Forelimb muscle (tissue), 1 donor: ENCODE data around the gene ABCA7. TPM values are rescaled to one million over a fixed set of nuclear protein-coding genes. Genes with fewer than 3 reads are reported as not detected.

Experiments
- DNase-seq: peaks from one replicate; pipeline ENCODE4 v3.0.0-alpha.2; 2013; ENCODE audit warnings: low read depth
- polyA plus RNA-seq: library from polyadenylated mRNA; unstranded; fragments of 120-200 nt; gene quantifications from one replicate; pipeline ENCODE4 v1.2.1, GENCODE V29; 2013; ENCODE audit not compliant: insufficient read length

The ABCA7 gene
- polyA plus RNA-seq, 1 donor, result 20.6 TPM

DNA sequence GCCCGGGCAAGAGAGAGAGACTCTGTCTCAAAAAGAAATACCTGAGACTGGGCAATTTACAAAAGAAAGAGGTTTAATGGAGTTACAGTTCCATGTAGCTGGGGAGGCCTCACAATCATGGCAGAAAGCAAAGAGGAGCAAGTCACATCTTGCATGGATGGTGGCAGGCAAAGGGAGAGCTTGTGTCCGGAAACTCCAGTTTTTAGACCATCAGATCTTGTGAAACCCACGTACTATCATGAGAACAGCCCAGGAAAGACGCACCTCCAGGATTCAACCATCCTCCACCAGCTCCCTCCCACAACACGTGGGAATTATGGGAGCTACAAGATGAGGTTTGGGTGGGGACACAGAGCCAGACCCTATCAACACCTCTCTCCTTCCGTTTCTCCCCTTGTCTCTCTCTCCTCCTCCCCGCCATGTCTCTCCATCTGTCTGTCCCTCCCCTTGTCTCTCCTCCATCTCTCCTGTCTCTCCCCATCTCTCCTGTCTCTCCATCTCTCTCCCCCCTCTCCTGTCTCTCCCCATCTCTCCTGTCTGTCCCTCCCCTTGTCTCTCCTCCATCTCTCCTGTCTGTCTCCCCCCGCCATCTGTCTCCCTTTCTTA is 45.2 kb downstream of the ABCA7 start:
- no peak for DNase-seq

DNA sequence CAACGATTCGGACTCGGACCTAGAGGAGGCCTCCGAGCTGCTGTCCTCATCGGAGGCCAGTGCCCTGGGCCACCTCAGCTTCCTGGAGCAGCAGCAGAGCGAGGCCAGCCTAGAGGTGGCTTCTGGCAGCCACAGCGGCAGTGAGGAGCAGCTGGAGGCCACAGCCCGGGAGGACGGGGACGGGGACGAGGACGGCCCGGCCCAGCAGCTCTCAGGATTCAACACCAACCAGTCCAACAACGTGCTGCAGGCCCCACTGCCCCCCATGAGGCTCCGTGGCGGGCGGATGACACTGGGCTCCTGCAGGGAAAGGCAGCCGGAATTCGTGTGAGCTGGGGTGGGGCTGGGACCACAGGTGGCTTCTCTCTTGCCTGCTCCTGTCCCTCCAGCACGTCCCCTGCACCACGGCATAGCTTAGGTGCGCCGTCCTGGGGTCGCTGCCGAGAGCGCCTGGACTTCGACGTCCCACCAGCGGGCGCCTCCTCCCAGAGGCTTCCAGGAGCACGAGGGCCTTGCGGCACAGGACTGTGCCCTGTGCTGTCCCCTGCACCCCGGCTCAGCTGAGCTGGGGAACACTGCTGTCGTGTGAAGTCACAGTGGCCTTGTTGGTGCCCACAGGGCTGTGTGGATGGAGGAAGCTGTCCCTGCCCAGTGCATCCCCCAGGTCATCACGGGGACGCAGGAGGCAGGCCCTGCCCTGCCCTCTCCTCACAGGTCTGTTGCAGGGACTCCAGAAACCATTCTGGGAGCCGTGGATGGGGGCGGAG is 46.0 kb downstream of the ABCA7 start:
- DNase-seq, result no peak

DNA sequence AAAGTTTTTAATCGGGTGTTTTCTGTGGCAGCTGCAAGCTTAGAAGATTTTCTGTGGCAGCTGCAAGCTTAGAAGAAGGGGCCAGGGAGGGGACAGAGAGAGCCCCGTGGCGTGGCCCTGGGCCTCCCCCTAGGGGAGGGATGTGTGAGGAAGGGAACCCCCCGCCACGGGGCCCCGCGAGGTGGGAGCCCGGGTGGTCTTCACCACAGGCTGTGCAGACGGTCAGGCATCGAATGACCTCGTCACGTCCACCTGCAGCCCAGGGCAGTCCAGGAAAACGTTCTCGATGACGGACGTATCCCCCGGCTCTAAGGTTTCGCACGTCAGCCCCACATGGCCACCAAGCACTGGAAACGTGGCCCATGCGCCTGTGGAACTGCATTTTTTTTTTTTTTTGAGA is 46.7 kb downstream of the ABCA7 start:
- DNase-seq, result no peak

DNA sequence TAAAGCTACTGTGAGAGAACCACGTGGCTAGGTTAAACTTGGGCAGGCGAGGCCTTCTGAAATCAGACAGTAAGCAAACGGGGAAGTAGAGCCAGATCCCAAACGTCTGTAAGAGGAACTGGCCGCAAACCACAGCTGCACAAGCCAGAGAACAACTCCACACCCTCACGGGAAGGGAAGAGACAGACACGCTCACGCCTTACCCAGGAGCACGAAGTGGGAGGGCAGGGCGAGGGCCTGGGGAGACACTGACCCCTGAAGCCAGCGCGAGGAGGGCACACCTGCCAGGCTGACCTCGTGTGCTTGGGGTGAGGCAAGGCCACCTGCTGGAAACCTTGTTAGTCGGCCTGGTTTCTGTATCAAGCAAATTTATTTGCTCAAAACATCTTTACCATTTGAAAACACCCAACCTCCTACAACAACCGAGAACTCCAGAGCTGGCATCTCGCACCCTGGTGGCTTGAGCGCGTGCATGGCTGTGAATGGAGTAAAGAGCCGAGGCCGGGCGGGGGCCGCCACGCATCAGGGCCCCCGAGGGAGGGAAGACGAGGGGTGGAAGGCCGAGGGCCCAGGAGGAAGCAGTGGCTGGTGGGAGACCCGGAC is 48.0 kb downstream of the ABCA7 start:
- peak; percentile 53 for DNase-seq

DNA sequence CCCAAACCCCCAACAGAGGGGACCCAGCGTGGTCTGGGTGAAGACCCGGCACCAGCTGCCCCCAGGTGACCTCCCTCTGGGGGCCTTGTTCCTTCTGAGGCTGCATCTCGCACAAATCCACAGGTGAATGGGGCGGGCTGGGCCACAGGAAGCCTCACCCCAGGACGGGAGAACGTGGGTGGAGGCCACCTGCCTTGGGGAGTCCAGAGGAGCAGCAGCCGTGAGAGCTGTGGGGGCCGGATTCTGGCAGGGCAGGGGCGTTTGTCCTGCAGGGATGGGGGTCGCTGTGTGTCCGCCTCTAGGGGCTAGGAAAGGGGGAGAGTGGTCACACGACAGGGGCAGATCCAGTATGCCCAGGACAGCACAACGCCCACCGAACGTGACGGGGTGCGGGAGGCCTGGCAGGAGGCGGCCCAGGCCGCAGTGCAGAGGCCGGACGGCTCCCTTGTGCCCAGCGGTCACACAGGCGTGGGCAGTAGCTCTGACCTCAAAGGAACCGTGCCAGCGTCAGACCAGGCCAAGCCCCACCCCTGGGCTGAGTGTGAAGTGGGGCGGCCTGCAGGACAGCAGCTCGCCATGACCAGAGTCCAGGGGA is 48.6 kb downstream of the ABCA7 start:
- DNase-seq, result no peak

DNA sequence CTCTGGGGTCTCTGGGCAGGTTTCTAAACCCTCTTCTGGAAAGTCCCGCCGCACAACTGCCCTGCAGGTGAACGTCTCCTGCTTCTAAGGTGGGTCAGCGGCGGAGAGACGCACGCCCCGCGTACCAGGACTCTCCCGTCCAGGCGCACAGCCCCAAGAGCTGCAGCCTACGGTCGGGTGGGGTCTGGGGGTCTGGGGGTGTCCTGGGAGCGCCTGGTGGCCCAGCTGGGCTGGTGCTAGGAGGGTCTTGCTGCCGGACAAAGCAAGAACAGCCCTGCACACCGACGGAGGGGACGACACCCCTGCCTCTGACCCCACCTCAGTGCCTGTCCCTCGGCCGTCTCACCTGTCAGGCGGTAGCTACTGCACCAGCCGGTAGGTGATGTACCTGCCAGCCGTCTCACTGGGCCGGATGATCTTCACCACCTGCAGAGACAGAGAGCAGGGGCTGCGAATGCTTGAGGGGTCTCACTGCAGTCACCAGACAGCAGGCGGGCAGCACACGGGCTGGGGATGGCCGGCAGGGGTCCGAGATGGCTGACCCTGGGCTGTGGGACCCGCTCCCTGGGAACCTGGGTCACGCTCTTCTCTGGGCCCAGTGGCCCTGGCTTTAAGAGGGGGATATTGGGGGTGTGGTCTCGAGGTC is 49.3 kb downstream of the ABCA7 start:
- no peak for DNase-seq

DNA sequence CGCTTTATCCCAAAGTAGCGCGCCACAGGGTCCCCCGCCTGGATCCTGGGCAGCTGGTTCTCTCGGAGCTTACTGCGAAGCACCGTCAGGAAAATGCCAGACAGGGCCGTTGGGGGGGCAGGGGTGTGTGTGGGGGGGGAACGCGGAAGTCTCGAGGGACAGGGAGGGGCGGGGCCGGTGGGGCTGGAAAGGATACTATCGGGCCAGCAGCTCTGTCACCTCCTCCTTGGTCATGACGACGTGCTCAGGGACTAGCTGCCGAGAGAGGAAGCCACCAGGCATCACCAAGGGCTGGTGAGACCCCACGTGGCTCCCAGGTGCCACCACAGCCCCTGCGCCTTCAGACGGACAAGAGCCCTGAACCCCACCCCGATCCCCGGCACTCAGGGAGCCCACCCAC is 50.0 kb downstream of the ABCA7 start:
- no peak for DNase-seq

DNA sequence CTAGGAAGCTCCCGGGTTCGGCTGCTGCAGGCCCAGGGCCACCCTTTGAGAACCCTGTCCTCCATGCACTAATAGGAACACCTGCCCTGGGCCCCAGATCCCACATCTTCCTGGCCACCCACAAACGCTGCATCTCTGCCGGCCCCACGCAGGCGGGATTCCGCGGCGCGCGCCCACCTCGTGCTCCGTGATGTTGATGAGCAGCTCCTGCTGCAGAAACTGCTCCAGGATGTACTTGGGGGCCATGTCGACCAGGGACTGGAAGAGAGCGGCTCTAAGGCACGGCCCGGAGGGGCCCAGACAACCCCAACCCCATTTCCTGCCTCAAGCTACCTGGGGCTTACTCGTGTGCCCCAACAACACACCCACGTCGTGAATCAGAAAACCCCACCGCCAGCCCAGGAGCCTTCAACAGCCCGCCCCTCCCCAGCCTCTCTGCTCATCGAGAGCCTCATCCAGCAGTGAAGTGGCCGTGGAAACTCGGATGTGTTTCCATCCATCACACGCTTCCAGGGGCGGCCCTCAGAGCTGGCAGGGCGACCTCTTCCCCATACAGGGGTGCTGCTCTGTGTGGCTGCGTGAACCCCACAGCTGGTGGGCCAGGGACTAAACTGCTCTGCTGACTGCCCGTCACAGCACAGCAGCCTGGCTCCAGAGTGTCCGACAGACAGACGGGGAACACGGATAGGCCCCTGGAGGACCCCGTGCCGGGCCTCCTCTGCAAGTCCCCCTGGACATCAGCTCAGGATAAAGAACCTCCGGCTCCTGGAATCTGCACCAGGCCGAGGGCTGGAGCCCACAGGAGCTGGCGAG is 51.0 kb downstream of the ABCA7 start:
- no peak for DNase-seq

DNA sequence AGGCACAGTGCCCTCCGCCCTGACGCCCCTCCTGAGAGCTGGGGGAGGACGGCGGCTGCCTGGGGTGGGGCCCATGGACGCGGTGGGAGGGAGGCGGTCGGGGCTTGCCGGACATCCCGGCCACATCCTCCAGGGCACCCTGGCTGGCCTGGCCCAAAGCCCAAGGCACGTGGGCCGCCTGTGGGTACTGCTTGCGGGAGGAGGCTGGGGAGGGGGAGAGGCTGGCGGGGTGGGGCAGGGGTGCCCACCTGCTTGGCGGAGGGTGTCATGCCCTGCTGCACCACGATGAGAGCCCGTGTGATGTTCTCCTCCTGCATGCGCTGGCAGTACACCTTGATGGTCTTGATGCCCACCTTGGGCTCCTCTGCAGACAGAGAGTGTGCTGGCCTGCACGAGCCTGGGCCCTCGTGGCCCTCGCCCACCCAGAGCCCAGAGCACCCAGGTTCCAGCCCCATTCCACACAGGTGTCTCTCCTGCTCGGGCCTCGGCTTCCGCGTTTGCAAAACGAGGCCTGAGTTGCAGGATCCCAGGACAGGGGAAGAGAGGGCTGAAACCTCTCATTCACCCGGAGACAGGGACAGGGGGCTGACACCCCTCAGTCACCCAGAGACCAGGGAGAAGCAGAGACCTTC is 51.8 kb downstream of the ABCA7 start:
- DNase-seq, result no peak

DNA sequence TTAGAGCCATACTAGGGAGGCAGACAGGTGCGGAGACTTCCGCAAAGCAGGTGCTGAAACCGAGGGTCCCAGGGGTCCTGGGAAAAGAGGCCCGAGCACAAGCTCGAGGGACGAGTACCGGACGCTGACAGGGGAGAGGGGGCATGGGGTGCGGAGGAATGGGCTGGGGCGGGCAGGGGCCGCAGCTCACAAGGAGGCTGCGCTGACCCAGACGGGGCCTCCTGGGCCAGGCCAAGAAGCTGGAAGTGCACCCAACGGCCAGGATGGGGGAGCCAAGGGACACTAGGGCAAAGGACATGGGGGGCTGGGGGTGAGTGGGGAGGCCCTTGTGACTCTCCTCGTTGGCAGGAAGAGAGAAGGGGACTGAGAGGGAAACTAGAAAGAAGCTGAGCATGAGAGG is 53.4 kb downstream of the ABCA7 start:
- DNase-seq, result no peak

DNA sequence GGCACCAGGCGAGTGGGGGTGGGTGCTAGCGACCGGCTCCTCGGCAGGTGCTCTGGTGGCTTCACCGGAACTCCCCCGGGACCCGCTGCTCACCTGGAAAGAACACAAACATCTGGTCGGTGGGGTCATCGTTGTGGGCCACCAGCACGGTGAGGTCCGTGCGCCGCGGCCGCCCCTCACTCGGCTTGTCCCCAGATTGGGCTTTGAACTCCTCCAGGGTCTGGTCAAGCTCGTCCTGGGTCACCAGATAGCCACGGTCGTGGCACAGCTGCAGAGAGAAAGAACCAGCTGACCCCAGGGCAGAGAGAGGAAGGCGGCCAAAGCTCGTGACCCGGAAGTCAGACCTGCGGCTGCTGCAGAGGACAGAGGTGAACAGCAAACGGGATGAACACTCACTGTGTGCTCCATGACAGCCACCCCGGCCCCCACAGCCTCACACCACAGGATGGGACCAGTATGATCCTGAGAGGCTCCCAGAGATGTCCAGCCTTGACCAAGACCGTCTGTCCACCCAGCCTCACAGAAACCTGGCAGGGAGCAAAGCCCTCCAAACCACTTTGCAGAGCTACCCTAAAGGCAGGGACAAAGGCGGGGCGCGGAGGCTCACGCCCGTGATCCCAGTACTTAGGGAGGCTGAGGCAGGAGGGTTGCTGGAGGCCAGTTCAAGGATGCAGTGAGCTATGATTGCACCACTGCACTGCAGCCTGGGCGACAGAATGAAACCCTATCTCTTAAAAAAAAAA is 54.1 kb downstream of the ABCA7 start:
- no peak for DNase-seq

DNA sequence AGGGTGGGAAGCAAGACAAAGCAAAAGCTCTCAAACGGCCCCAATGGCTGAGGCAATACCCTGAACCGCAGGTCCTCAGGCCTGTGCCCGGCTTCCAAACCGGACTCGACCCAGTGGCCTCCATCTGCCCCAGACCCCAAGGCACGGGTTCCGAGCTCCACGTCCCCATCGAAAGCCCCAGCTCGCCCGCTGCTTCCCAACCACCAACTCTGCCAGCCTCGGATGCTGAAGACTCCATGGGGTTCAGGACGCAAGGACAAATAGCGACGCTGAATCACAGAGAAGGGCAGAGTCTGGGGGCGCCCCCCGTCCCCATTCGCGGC is 54.7 kb downstream of the ABCA7 start:
- DNase-seq, result no peak

DNA sequence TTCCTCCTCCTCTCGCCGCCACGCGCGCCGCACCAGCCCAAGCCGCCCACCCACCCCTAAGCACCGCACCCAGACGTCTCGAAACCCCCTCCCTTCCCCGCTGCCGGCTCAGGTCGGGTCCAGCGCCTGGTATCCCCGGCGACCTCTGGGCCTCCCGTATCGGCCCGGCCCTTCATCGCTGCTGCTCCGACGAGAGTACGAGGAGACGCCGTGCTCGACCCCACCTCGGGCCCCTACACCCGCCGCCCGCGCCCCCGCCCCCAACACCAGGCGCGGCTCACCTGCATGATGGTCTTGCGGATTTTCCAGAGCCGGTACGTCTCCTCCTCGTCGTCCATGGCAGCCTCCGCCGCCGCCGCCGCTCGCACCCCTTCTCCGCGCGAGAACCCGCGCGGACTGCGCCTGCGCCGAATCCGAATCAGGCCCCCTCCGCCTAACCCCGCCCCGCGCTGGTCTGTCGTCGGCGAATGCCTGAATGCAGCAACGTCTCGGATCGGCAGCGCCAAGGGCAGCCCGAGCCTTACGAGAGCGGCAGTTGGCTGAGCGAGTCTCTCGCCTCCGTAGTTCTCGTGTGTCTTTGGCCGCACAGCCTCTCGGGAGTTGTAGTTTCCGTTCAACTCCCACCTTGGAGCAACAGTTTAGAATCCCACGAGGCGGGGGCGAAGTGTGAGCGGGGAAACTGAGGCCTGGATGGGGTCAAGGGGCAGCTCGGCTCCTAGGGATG is 55.2 kb downstream of the ABCA7 start, which contains the start of gene POLR2E:
POLR2E (minus strand) TSS at position 398 of the 724 bp plus-strand sequence; CDS start at position 338, 60 bp downstream.
- peak; percentile 96 for DNase-seq

DNA sequence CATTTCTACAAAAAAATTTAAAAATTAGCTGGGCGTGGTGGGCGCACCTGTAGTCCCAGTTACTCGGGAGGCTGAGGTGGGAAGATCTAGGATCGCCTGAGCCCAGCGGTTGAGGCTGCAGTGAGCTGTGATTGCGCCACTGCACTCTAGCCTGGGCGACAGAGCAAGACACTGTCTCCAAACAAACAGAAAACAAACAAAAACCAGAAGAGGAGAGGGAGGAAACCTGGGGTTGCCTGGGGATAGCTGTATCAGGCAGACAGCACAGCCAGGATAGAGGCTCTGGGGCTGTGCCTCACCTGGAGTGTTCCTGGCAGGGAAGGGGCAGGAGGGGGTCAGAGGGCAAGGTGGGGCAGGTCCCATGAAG is 57.9 kb downstream of the ABCA7 start:
- no peak for DNase-seq

DNA sequence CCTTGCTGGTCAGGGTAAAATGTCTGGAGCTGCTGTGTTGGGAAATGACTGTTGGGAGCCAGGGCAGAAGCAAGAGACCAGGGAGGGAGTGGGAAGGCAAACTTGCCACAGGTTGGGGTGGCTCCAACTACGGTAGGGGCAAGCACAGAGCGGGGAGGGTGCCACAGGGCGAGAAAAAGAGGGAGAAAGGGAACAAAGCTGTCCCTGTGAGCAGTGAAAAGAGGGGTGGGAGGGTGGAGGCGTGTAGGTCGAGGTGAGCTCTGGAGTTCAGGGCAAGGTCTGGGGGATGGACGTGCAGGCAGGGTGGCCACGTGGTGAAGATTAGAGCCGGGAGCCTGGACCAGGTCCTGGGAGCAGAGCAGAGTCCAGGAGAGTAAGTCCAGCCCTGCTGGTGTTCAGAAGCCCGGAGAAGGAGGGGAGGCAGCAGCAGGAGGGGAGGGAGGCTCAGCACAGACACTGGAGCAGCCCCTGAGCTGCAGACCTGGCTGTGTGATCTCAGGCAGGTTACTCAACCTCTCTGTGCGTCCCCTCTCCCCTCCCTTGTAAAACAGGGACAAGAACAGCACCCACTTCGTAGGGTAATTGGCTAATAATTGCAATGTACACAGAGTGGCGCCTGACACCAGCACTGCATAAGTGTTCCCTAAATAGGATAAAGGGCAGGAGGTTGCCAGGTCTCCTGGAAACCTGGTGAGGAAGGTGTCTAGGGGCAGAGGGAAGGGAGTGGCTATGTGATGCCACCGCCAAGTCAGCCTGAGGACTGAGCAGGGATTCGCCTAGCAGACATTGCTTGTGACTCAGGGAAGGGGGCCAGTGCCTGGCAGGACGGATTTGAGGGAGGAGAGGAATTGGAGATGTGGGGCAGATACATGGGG is 58.5 kb downstream of the ABCA7 start:
- DNase-seq, result no peak

DNA sequence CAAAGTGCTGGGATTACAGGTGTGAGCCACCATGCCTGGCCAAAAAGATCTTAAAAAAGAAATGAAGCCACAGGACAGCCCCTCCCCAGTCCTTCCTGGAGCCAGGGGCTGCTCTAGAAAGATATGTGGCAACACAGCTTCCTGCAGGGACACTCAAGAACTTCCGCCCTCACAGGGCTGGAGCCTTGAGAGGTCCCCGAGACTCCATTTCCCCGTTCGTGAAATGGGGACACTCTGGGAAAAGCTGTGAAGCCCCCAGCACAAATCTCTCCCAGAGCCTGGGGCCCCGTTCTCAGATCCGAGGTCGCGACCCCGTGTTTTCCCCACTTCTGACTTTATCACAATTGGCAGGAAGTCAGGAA is 61.4 kb downstream of the ABCA7 start:
- no peak for DNase-seq

DNA sequence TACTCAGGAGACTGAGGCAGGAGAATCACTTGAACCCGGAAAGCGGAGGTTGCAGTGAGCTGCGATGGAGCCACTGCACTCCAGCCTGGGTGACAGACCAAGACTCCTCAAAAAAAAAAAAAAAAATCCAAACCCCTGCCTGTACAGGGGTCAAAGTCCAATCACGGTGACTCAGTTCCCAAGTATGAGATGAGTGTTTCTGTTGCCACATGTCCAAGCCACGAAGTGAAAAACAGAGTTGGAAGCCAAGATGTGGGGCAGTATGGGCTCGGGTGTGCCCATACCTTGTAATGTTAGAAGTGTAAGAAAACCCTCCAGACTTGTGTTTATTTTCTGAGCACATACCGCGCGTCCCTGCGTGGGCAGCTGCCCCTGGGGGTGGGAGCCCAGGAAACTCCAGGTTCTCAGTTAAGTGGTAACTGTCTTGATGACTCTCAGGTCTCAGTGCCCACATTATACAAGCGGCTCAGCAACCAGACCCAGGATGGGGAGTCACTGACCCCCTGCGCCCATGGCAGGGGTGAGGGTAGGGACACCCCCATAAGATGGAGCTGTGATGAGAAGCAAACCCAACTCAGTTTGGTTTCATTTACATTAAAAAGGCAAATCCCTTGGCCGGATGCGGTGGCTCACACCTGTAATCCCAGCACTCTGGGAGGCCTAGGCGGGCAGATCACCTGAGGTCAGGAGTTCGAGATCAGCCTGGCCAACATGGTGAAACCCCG is 62.7 kb downstream of the ABCA7 start:
- DNase-seq, result no peak

DNA sequence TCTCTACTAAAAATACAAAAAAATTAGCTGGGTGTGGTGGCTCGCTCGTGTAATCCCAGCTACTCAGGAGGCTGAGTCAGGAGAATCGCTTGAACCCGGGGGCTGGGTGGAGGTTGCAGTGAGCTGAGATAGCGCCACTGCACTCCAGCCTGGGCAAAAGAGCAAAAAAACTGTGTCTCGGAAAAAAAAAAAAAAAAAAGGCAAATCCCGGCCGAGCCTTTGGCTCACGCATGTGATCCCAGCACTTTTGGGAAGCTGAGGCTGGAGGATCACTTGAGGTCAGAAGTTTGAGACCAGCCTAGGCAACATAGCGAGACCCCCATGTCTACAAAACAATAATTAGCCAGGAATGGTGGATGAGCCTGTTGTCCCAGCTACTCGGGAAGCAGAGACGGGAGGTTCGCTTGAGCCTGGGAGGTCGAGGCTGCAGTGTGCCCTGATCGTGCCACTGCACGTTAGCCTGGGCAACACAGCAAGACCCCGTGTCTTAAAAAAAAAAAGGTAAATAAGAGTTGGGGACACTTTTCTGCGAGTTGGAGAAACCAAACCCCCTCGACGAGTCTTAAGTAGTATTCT is 63.3 kb downstream of the ABCA7 start:
- no peak for DNase-seq
